HG02840 (cell line): ENCODE results near the gene RNF166.
A peak's percentile ranks its signal among the peaks of the same experiment; 100 is the strongest.

Experiments
- ATAC-seq: cut with Tn5 transposase; IDR thresholded peaks from one replicate; pipeline ENCODE4 v1.9.1; 2021; ENCODE audit warnings: mild to moderate bottlenecking, moderate library complexity, moderate number of reproducible peaks; ENCODE audit not compliant: unreplicated experiment, low FRiP score

Gene RNF166

DNA sequence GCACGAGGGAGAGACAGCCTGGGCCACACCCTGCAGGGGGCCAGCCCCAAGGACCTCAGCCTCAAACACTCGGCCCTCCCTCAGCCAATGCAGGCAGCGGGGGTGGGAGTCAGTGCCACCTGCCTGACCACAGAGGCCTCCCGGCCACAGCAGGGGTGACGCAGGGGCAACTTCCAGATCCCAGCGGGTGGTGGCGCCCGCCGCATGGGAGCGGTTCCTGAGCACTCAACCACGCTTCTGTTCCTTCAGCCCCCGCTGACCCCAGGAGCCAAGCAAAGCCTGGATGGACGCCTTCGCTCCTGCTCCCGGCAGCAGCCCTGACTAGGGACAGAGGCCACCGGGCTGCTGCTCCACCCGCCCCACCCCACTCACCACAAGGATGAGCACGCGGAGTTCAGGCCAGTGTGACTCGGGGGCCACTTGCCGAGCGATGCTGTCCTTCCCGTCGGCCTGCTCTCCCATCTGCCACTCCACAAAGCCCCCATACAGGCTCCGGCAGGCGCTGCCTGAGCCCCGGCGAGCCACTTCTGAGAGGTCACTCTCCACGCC, 50.4 kb downstream of the RNF166 start:
- ATAC-seq = no peak

DNA sequence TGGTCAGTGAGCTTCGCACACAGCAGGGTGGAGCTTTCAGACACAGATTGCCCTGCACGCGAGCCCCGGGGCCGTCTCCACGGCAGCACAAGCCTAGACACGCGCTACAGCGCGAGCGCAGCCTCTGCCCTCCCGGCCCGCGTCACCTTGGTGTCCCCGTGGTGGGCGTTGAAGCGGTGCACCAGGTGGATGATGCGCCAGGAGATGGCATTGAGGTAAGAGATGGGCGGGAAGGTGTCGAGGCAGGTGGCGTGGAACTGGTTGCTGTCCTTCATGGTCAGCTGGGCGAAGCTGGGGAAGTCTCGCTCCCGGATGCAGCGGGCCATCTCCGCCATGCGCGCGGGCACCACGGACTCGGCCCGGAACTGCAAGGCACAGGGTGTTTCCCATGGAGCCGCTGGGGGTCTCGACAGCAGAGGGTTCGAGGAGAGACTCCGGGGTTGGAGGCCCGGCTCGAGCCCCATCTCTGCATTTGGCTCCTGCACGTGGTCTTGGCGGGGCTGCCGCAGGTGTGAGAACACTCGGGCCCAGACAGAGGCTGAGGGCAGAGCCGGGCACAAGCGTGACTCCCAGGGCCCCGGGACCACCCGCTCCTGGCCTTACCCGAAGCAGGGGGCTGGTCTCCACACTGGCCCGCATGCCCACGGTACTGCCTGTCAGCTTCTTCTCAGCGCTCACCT, 51.0 kb downstream of the RNF166 start:
- no peak for ATAC-seq

DNA sequence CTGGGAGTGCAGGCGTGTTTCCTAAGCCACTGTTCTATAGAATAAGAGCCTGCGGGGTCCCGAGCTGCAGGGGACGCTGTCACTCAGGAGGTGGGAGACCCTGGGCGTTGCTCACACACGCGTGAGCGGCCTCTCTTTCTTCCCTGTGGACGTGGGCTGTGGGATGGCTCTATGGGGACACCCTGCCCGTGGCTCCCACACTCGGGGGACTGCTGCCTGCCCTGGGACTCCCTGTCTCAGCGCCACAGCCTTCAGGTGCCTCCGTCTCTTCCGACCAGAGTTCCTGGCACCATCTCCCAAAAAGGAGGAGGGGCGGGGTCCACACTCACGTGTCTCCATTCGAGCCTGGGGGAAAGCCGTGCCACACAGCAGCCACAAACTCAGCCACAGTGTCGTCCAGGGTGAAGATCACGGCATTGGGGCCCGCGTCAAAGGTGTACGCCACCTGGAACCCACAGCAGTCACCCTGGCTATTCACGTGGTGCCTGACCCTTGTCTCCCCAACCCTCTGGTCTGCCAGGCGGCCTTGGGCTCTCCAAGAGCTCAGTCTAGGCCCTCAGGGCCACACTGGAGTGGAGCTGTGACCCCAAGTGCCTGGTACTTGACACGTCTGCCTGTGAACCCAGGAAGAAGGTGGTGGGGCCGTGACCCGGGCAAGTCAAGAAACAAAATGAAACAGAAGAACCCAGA, 51.7 kb downstream of the RNF166 start:
- ATAC-seq = no peak

DNA sequence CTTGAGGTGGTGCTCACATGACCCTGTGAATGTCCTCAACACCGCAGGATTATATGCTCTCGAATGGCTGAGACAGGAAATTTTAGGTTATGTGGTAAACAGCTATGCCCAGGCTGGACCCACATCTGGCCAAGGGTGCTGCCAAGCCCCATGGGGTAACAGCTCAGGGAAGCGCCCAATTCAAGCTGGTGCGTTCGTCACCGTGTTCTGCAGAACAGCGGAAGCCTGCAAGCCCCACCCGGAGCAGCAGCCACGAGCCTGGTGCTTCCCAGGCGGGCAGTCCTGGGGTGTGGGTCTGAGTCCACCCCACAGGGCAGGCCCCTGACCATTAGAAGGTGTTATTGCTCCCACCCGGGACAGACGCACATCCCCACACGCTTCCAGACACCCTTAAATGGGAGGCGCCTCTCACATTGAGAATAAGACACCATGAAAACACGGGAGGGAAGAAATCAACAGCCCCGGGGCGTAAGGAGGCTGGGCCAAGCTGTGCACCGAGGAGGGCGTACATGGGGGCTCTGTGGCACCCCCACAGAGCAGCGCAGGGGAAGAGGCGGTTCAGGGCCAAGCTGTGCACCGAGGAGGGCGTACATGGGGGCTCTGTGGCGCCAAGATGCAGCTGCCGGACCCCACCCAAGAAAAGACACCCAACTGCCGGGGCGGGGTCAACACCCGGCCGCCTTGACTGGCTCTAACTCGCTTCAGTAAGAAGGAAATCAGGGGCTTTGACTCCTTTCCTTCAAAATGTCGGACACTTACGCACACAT, 52.4 kb downstream of the RNF166 start:
- ATAC-seq = no peak

DNA sequence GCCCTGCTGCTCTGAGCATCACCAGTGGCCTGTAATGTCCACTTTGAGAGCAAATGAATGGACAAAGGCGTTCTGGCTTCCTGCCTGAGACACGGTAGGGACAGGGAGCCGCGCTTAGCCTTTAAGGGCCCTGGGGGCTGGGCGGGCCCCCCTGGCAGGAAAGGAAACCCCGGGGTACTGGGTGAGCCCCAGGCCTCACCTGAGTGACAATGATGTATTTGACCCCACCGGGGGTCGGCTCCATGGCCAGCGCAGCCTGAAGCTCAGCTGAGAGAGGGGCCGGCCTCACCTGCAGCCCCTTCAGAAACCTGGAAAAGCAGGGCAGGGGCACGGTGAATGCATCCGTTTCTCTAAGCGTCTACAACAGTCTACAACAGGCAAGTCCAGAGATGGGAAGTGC, 53.1 kb downstream of the RNF166 start:
- ATAC-seq = no peak

DNA sequence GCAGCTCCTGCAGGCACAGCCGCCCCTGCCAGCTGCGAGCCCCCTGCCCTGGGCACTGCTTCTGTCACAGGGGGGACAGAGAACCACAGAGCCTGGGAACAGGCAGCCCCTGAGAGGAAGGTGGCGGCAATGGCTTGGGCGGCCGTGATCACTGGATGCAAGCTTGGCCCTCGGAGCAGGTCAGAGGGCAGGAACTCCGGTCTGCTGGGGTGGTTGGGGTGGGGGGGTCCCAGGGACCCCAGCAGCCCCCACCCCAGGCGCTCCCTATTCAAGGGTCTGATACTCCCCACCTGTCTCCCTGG, 53.5 kb downstream of the RNF166 start:
- no peak for ATAC-seq

DNA sequence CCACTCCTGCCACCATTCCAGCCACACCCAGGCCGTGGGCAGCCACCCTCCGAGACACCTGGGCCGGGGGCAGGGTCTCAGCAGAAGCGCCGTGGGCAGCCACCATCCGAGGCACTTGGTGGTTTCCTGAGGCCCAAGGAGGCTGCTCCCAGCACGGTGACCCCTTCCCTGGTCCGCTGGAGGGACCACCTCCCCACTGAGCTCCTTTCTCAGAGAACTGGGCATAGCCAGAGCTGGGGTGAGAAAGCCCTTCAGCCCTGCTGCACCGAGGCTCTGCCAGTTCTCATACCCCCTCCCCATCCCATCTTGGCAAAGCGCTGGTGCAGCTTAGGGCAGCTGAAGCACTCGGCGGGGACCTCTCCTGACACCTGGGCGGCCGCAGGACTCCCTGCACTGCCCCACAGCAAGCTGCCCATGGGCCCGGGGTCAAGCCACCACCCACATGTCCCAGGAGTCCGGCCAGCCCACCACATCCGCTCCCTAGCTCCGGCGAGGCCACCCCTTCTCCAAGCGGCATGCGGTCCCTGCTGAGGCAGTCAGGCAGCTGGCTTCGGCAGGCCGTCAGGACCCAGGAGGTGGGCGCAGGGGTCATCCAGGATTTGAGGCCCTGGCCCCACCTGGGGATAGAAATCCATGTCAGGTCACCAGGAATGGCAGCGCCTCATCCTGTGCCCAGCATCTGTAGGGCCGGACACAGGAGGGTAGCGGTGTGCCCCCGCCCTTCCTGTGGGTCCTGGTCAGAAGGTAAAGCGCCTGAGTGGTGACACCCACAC, 54.0 kb downstream of the RNF166 start:
- ATAC-seq = no peak

DNA sequence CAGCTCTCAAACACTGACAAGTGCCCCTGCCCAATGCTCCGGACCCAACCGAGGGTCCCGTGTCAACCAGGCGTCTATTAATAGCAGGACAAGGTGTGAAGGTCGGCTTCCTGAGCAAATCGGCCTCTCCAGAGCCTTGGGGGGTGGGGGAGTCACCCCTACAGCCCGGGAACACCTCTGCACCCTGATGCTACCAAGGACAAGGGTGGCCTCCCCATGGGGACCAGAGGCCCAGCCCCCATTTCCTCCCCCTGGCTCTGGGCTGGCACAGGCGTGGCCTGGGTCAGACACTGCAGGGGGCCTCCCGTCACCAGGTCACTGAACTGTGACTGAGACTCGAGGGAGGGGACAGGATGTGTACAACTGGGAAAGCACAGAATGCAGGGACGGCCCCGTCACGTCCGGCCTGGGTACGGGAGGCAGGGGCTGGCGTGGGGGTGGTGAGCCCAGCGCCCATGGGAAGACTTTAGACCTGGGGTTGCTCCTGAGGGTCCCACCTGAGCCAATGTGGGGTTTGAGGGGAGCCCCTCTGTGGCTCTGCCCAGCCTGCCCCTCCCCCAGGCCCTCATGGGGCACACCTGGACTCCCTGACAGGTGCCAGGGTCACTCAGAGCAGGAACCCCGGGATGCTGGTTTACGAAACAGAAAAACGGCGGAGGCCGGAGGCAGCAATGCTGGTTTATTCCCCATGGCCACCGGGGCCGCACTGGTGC, 54.8 kb downstream of the RNF166 start:
- peak; percentile 68 for ATAC-seq

DNA sequence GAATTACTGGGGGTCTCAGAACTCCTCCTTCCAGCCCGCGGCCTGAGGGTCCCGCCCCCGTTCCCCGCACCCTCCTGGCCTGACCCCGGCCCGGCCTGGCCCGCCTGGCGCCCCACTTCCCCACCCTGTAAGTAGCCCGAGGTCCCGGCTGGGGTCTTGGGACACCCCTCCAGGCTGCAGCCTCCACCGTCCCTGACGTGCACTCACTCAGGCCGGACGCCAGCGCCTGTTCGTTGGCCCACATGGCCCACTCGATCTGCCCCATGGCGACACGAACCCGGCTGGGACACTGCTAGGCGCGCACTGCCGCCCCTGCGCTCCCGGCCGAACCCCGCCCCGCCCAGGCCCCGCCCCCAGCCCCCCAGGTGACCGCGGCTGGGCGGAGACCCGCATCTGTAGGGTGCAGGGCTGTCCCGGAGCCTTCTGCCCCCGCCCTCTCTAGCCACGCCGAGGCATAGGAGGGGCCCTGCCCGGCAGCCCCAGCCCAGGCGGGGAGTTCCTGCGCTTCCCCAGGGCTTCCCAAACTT, 55.4 kb downstream of the RNF166 start, which contains the start of gene CYBA:
Gene CYBA (minus strand): TSS at position 305 of the 527 bp plus-strand sequence. CDS start 40 bp downstream, at position 265.
- ATAC-seq = peak; percentile 66

DNA sequence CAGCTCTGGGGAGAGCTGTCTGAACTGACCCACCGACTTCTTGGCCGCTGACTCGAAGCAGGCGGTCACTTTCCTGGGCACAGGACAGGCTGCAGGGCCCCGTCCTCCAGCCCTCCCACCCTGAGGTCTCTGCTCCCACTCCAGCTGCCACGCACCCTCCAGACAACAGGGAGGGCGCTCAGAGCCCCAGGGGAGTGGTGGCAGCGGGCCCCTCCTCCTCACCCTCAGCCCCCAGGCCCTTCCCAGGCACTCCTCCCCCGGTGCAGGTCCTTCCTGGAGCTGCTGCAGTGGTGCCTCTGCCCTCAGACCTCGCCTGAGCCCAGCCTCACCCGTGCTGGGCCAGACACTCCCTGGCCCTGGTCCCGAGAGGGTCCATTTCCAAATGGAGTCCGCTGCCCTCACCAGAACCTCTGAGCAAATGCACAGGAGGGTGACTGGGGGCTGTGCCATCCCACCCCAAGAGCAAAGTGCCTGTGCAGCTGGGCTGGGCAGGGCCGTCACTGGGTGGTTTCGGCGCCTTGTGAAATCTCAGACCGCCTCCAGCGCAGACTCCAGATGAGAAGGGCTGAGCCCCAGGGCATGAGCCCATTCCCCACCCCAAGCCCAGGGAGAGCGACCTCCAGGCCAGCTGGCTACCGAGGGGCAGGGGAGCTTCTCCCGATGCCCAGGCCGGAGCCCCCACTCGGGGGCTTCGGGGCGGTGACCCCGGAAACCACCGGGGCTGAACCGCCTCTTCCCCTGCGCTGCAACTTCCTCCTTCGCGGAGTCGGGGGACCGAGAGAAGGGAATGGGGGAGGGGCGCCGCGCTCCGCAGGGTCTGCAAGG, 56.1 kb downstream of the RNF166 start:
- ATAC-seq = peak; percentile 12

DNA sequence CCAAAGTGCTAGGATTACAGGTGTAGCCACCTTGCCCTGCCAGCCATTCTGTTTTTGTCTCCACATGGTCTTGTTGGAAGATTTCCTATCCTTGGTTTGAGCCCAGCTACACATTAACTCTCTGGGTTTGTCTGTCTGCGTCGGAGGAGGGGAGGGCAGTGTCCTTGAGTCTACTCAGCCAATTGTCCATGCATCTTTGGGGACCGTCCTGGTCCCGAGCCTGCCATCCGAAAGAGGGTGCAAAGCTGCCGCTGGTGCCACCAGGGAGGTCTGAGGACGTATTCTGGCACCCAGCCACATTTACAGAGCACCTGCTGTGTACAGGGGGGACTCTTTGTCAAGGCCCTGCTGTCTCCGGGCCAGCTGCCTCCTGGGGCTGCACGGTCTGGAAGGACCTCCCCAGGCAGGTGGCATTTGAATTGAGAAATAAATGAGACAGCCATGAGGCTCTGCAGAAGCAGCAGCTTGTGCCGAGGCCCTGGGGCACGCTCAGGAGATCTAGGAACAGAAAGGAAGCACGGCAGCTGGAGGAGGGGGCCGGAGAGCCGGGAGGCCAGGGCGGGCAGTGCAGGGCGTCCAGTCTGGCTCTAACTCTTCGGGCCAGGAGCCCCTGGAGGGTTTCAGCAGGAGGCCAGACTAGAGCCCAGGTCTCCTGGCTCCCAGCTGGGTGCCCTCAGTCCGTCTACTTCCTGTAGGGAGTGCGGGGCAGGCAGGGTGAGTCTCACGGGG, 56.8 kb downstream of the RNF166 start:
- no peak for ATAC-seq

DNA sequence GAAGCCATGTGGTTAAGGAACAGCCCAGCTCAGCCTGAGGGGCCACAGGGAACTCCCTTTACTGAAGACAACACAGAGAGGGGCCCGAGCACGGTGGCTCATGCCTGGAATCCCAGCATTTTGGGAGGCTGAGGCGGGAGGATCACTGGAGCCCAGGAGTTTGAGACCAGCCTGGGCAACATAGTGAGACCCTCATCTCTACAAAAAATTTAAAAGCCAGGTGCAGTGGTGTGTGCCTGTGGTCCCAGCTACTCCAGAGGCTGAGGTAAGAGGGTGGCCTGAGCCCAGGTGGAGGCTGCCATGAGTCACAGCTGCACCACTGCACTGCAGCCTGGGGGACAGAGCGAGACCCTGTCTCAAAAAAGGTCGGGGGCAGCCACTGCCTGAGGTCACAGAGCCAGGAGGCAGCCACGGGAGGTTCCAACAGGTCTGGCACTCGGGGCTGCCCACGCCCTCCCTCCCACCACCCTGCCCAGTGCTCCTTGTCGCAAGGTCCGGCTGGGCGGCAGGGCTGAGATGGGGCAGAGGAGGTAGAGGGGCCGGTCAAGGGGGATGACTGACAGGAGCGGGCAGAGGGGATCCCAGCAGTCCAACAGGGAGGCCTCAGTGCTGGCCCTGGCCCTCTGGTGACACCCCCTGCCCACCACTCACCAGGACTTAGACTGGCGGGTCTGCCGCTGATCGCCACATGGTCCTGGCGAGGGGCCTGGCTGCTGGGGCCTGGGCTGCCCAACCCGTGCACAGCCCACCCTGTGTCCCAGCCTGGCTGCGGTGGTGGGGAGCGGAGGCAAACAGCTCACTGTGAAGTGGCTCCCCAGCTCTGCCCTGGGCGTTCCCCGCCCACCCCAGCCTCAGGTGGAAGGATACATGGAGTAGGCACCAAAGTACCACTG, 58.8 kb downstream of the RNF166 start:
- ATAC-seq = no peak
